Measurements from ENCODE around the gene TMEM95. TPM values are rescaled to one million over a fixed set of nuclear protein-coding genes. Genes with fewer than 3 reads are reported as not detected.

TMEM95 gene
- total and polyA plus RNA-seq, 2 donors (not counting 1 experiment from before 2014, with no cell fraction given), result 0.25 TPM; not detected in 1

DNA sequence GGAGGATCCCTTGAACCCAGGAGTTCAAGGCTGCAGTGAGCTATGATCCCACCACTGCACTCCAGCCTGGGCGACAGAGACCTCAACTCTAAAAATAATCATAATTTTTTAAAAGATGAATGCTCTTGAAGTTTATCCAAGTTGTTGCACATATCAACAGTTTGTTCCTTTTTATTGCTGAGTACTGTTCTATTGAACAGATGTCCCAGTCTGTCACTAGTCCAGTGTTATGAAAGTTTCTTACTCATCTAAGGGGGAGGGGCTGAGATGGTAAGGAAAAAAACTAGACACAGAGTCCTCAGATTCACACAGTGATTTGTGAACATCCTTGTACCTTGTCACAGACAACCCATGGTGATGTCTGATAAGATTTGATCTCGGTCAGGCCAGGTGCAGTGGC lies 14.8 kb upstream of the TMEM95 start:
- DNase-seq (no peak), ATAC-seq (ENCODE audit: low read depth) (no peak)
- H3K9me3 ChIP-seq (ENCODE audit: control extremely low read depth in 1 of 3, control insufficient read depth in 2 of 3, insufficient read depth in 1 of 3, low read length in 2 of 3), result no peaks in the 10 kb centered on the region
- POLR2A ChIA-PET, result no interaction called here
- peaks cover 6 to 61% of the 10 kb centered on the region in 2 experiments for H3K36me3 ChIP-seq (replicated peaks in 1 of 2; ENCODE audit: control extremely low read depth in 1 of 2, control insufficient read depth in 1 of 2, extremely low read depth in 1 of 2, insufficient read depth in 2 of 2, low read length in 1 of 2)
- Mint-ChIP-seq H3K27me3 (no peaks in the 10 kb centered on the region), H3K4me3 (no peak overlapping the region), H3K27ac (no peak overlapping the region), H3K9me3 (ENCODE audit: insufficient read depth) (no peaks in the 10 kb centered on the region), H3K4me1 (peaks cover 30% of the 10 kb centered on the region)
- WGBS (ENCODE audit: insufficient coverage), result 100% methylated on average over 1 of the region's 2 CpGs
- no peak overlapping the region for H3K9ac ChIP-seq (ENCODE audit: low read length)
- no peak overlapping the region for H3K27ac ChIP-seq (ENCODE audit: low read length in 2 of 2)
- peaks cover 49% of the 10 kb centered on the region for H4K20me1 ChIP-seq (ENCODE audit: control insufficient read depth, insufficient read depth, low read length, poor library complexity, severe bottlenecking)
- TF ChIP-seq EZH2 (IDR thresholded peaks at IDR 0.05; ENCODE audit: borderline replicate concordance, insufficient read depth, low read depth, low read length, poor library complexity, severe bottlenecking), result no peak
- TF ChIP-seq, protein P1, sequence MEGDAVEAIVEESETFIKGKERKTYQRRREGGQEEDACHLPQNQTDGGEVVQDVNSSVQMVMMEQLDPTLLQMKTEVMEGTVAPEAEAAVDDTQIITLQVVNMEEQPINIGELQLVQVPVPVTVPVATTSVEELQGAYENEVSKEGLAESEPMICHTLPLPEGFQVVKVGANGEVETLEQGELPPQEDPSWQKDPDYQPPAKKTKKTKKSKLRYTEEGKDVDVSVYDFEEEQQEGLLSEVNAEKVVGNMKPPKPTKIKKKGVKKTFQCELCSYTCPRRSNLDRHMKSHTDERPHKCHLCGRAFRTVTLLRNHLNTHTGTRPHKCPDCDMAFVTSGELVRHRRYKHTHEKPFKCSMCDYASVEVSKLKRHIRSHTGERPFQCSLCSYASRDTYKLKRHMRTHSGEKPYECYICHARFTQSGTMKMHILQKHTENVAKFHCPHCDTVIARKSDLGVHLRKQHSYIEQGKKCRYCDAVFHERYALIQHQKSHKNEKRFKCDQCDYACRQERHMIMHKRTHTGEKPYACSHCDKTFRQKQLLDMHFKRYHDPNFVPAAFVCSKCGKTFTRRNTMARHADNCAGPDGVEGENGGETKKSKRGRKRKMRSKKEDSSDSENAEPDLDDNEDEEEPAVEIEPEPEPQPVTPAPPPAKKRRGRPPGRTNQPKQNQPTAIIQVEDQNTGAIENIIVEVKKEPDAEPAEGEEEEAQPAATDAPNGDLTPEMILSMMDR (IDR thresholded peaks at IDR 0.05), result no peak
- intact Hi-C loops (cut with micrococcal nuclease), result no loop called here
- H3K4me2 ChIP-seq (replicated peaks; ENCODE audit: low read depth, low read length, poor library complexity, severe bottlenecking), result no peak overlapping the region
- H3K79me2 ChIP-seq (ENCODE audit: control insufficient read depth, insufficient read depth, low read length), result peaks cover 64% of the 10 kb centered on the region
- peaks cover 16 to 39% of the 10 kb centered on the region in 2 donors for H3K4me1 ChIP-seq (ENCODE audit: control insufficient read depth in 2 of 2, insufficient read depth in 2 of 2, low read length in 2 of 2)
- CTCF ChIA-PET, result interaction anchor here (2.0 kb wide), 1 partner anchor 96 kb away, joined by 5 read pairs; no protein-coding TSS in a partner anchor
- H3K27me3 ChIP-seq (replicated peaks in 1 of 4; ENCODE audit: control extremely low read depth in 1 of 4, control insufficient read depth in 3 of 4, insufficient read depth in 4 of 4, low read length in 3 of 4), result no peaks in the 10 kb centered on the region
- no peak overlapping the region for H3K4me3 ChIP-seq (ENCODE audit: control extremely low read depth in 1 of 5, extremely low read depth in 1 of 5, insufficient read depth in 1 of 5, low read depth in 2 of 5, low read length in 4 of 5)
- H2AFZ ChIP-seq (ENCODE audit: insufficient read depth, low read depth, low read length, poor library complexity, severe bottlenecking), result no peak overlapping the region

DNA sequence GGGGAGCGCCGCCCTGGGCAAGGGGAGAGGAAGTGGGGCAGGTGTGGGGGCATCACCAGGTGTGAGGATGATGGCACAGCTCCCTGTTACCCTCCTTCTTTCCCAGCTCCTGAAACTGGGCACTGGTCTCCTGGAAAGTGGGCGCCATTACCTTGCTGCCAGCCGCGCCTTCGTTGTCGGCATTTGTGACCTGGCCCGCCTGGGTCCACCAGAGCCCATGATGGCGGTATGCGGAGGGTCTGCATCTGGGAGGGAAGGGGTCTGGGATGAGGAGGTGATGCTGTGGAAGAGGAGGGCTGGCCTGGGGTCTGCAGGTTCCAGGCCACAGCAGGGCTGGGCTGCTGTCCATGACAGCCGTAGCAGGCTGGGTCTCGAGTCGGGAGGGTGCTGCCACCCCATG lies 13.1 kb upstream of the TMEM95 start:
- no peak overlapping the region for H3K9ac ChIP-seq (ENCODE audit: low read length)
- ChIA-PET CTCF (interaction anchor here (0.6 to 5.8 kb wide), 2 partner anchors 17 to 37 kb away, joined by 3 to 47 read pairs; no protein-coding TSS in a partner anchor), POLR2A (no interaction called here)
- no peak overlapping the region for H2AFZ ChIP-seq (ENCODE audit: insufficient read depth, low read depth, low read length, poor library complexity, severe bottlenecking)
- H3K4me3 ChIP-seq (ENCODE audit: control extremely low read depth in 1 of 5, extremely low read depth in 1 of 5, insufficient read depth in 1 of 5, low read depth in 2 of 5, low read length in 4 of 5), result no peak overlapping the region
- intact Hi-C loops (cut with micrococcal nuclease), result no loop called here
- H3K27me3 ChIP-seq (replicated peaks in 1 of 4; ENCODE audit: control extremely low read depth in 1 of 4, control insufficient read depth in 3 of 4, insufficient read depth in 4 of 4, low read length in 3 of 4), result no peaks in the 10 kb centered on the region
- no peak overlapping the region for H3K4me3 Mint-ChIP-seq
- peaks cover 10 to 76% of the 10 kb centered on the region in 2 experiments for H3K36me3 ChIP-seq (replicated peaks in 1 of 2; ENCODE audit: control extremely low read depth in 1 of 2, control insufficient read depth in 1 of 2, extremely low read depth in 1 of 2, insufficient read depth in 2 of 2, low read length in 1 of 2)
- ATAC-seq (ENCODE audit: low read depth) (no peak), DNase-seq (no peak)
- peaks cover 19% of the 10 kb centered on the region for H3K4me1 Mint-ChIP-seq
- H3K4me2 ChIP-seq (replicated peaks; ENCODE audit: low read depth, low read length, poor library complexity, severe bottlenecking), result no peak overlapping the region
- no peaks in the 10 kb centered on the region for H3K9me3 Mint-ChIP-seq (ENCODE audit: insufficient read depth)
- TF ChIP-seq EZH2 (IDR thresholded peaks at IDR 0.05; ENCODE audit: borderline replicate concordance, insufficient read depth, low read depth, low read length, poor library complexity, severe bottlenecking), result no peak
- TF ChIP-seq, protein P1 (IDR thresholded peaks at IDR 0.05), result no peak
- no peak overlapping the region for H3K27ac Mint-ChIP-seq
- WGBS (ENCODE audit: insufficient coverage), result 95% methylated on average over 7 of the region's 13 CpGs
- H3K9me3 ChIP-seq (ENCODE audit: control extremely low read depth in 1 of 3, control insufficient read depth in 2 of 3, insufficient read depth in 1 of 3, low read length in 2 of 3), result no peaks in the 10 kb centered on the region
- no peaks in the 10 kb centered on the region for H3K27me3 Mint-ChIP-seq
- H3K4me1 ChIP-seq (ENCODE audit: control insufficient read depth in 2 of 2, insufficient read depth in 2 of 2, low read length in 2 of 2), result peaks cover 6 to 28% of the 10 kb centered on the region in 2 donors
- H4K20me1 ChIP-seq (ENCODE audit: control insufficient read depth, insufficient read depth, low read length, poor library complexity, severe bottlenecking), result peaks cover 57% of the 10 kb centered on the region
- peaks cover 56% of the 10 kb centered on the region for H3K79me2 ChIP-seq (ENCODE audit: control insufficient read depth, insufficient read depth, low read length)
- H3K27ac ChIP-seq (ENCODE audit: low read length in 2 of 2), result no peak overlapping the region

Measured in B cell (primary cell).